Endothelial cell of umbilical vein (primary cell): Measurements from ENCODE around the gene STC2. TPM values are rescaled to one million over a fixed set of nuclear protein-coding genes. Genes with fewer than 3 reads are reported as not detected.

Experiments
- BruUV-seq: library from RNA; stranded (reverse); fragments of 400-500 nt; replicated peaks from 2 replicates; lab custom pipeline; 2021; lab: Mats Ljungman, UMichigan
- CTCF ChIA-PET: fragments of 300-600, 350-600 bp; sonication (Branson Sonifier 250); formaldehyde crosslinking; loops from one replicate; lab custom pipeline; 2021; ENCODE audit warnings: antibody characterized with exemption, inconsistent platforms; lab: Charles Lee
- POLR2A ChIA-PET: fragments of 300-600, 350-600 bp; sonication (Branson Sonifier 250); formaldehyde crosslinking; loops from one replicate; lab custom pipeline; 2021; ENCODE audit warnings: antibody characterized with exemption, inconsistent platforms; lab: Charles Lee
- DNase-seq: peaks from one replicate; pipeline ENCODE4 v3.0.0-alpha.2; 2011; ENCODE audit warnings: low read depth, low spot score
- FAIRE-seq: peaks from 2 replicates; lab custom pipeline; 2011; peaks lifted over from hg19 to GRCh38; lab: Jason Lieb, UNC
- H2AFZ ChIP-seq: 2 replicates; pipeline ENCODE4 v1.6.0; 2012; ENCODE audit warnings: low read depth, low read length, control low read depth, inconsistent platforms
- H3K27ac ChIP-seq: 2 replicates; pipeline ENCODE4 v1.5.1; 2011; ENCODE audit warnings: low read depth, mild to moderate bottlenecking, control low read depth, low read length, moderate library complexity; ENCODE audit not compliant: insufficient read depth
- H3K27me3 ChIP-seq, 2 experiments: 2 replicates each; pipeline versions ENCODE4 v1.6.0 to v1.6.1; 2011; ENCODE audit warnings: low read length in 2 of 2, mixed read lengths in 1 of 2; ENCODE audit not compliant: control insufficient read depth in 2 of 2, insufficient read depth in 2 of 2
- H3K36me3 ChIP-seq, 2 experiments: 2 replicates in 1 of 2; 3 replicates in 1 of 2; pipeline ENCODE4 v1.5.1; 2011; ENCODE audit warnings: low read length in 2 of 2, mild to moderate bottlenecking in 1 of 2, moderate library complexity in 1 of 2; ENCODE audit not compliant: control insufficient read depth in 2 of 2, insufficient read depth in 2 of 2; ENCODE audit errors: extremely low read depth in 1 of 2
- H3K4me1 ChIP-seq: 3 replicates; pipeline ENCODE4 v1.5.1; 2011; ENCODE audit warnings: mild to moderate bottlenecking, low read length; ENCODE audit not compliant: control insufficient read depth, insufficient read depth; ENCODE audit errors: extremely low read depth
- H3K4me2 ChIP-seq: 2 replicates; pipeline ENCODE4 v1.6.1; 2011; ENCODE audit warnings: low read length, control low read depth, mixed read lengths; ENCODE audit not compliant: insufficient read depth
- H3K4me3 ChIP-seq, 3 experiments: fragments of 200-600 bp in 1 of 3; sonication (generic), shearing (Covaris generic) in 1 of 3; replicated peaks in 1 of 3; 2 replicates each; pipeline ENCODE4 v1.5.1; 2011 to 2016; ENCODE audit warnings: control low read depth in 3 of 3, low read length in 3 of 3, mild to moderate bottlenecking in 2 of 3, inconsistent platforms in 1 of 3, low read depth in 1 of 3, moderate library complexity in 1 of 3; ENCODE audit not compliant: insufficient read depth in 1 of 3
- H3K79me2 ChIP-seq: 2 replicates; pipeline ENCODE4 v1.6.0; 2012; ENCODE audit warnings: low read length, inconsistent platforms; ENCODE audit not compliant: control insufficient read depth, insufficient read depth
- H3K9ac ChIP-seq: replicated peaks from 2 replicates; pipeline ENCODE3; 2011; ENCODE audit warnings: low read length, control low read depth; ENCODE audit not compliant: insufficient read depth; ENCODE audit errors: extremely low read depth
- H3K9me1 ChIP-seq: replicated peaks from 3 replicates; pipeline ENCODE4 v1.6.0; 2011; ENCODE audit warnings: mild to moderate bottlenecking, low read length; ENCODE audit not compliant: control insufficient read depth, insufficient read depth; ENCODE audit errors: extremely low read depth
- H3K9me3 ChIP-seq: replicated peaks from 2 replicates; pipeline ENCODE4 v1.5.1; 2012; ENCODE audit warnings: low read length, inconsistent platforms; ENCODE audit not compliant: control insufficient read depth, insufficient read depth
- H4K20me1 ChIP-seq: replicated peaks from 2 replicates; pipeline ENCODE3; 2011; ENCODE audit warnings: mild to moderate bottlenecking, low read length; ENCODE audit not compliant: control insufficient read depth, insufficient read depth; ENCODE audit errors: extremely low read depth
- EZH2 ChIP-seq: IDR thresholded peaks from 2 replicates; pipeline ENCODE4 v1.6.1; 2012; ENCODE audit warnings: borderline replicate concordance, low read depth, mild to moderate bottlenecking, moderate library complexity, low read length, inconsistent platforms; ENCODE audit not compliant: severe bottlenecking
- GATA2 ChIP-seq: IDR thresholded peaks from 2 replicates; pipeline ENCODE4 v1.7.0; 2011; ENCODE audit warnings: low read depth, mild to moderate bottlenecking, moderate library complexity, mixed read lengths, low read length; ENCODE audit not compliant: insufficient read length, insufficient read depth
- JUN ChIP-seq: IDR thresholded peaks from 2 replicates; pipeline ENCODE4 v1.6.1; 2011; ENCODE audit warnings: borderline replicate concordance, low read depth; ENCODE audit not compliant: insufficient read length, insufficient read depth
- MYC ChIP-seq: IDR thresholded peaks from one replicate; pipeline ENCODE4 v1.6.1; 2011; ENCODE audit warnings: mild to moderate bottlenecking, low read depth, low read length
- POLR2A ChIP-seq: IDR thresholded peaks from 2 replicates; pipeline ENCODE4 v1.6.1; 2012; ENCODE audit warnings: low read depth, mild to moderate bottlenecking, control low read depth, low read length
- dilution Hi-C: fragments of 300-500 bp; cut with MboI; formaldehyde crosslinking; loops from one replicate; pipeline ENCODE4 v1.15.0; 2019; ENCODE audit warnings: low sequenced_read_pairs; ENCODE audit not compliant: extremely low pct_ligation_motif_present
- intact Hi-C: fragments of 100-400 bp; cut with micrococcal nuclease; formaldehyde crosslinking; loops from one replicate; pipeline ENCODE4 v1.10.0; 2022
- polyA plus RNA-seq, 4 experiments: library from polyadenylated mRNA; depleted of rRNA in 3 of 4; stranded (reverse) in 3 of 4; unstranded in 1 of 4; fragments of >200 nt; gene quantifications; 2 replicates each; pipeline versions ENCODE4 v1.2.1 to v1.2.3, GENCODE V29; 2011 to 2012; ENCODE audit warnings: missing spikeins in 1 of 4
- total RNA-seq: library from RNA; stranded (reverse); gene quantifications from 2 replicates; pipeline ENCODE4 v1.2.3, GENCODE V29; 2021
- TF ChIP-seq, protein P1 (sequence below): IDR thresholded peaks from 2 replicates; pipeline ENCODE4 v1.6.1; 2011; ENCODE audit not compliant: insufficient read depth, insufficient read length
- TF ChIP-seq, protein P2 (sequence below), 2 donors: IDR thresholded peaks; 1 replicate in 1 of 2; 2 replicates in 1 of 2; pipeline ENCODE4 v1.5.1; 2011; ENCODE audit warnings: low read length in 2 of 2, mild to moderate bottlenecking in 2 of 2, moderate library complexity in 2 of 2, control low read depth in 1 of 2, inconsistent platforms in 1 of 2, low read depth in 1 of 2; ENCODE audit not compliant: insufficient read depth in 1 of 2; ENCODE audit errors: extremely low read depth in 1 of 2

The STC2 gene
- total and polyA plus RNA-seq, 2 donors (not counting 3 experiments of a cell fraction or from before 2014, with no cell fraction given) = 19.0 to 26.9 TPM

DNA sequence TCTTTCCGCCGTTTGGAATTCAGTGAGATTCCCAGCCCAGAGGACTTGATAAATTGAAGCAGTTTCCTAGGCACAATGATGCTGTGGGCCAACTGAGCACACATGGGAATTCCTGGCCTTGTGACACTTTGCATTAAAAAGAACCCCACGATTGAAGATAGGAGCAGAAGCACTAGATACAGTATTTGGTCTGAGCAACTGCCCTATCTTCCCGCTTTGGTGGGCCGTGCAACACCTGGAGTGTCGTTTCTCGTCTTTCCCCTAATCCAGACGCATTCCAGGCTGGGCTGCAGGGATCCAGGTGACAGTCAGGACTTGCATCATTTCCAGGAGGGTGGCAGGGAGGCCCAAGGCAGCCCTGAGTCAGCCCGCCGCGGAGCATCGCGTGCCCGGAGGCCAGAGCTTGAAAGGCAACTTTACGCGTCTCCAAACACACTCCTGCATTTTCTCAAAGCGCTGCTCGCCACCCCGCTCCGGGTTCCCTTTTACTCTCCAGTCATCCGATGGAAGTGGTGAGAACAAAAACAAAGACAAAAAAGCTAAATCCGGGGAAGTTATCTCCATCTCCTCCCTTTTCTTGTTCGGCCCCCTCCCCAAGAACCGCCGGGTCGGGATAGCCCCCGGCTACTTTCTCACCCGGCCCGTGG is 753 bp upstream of the STC2 start:
- H3K4me2 ChIP-seq = peak overlapping the region; percentile 87
- H3K4me3 ChIP-seq = peak overlapping the region; percentile 31 to 45 (median 40)
- peak overlapping the region; percentile 68 for H3K9ac ChIP-seq
- TF ChIP-seq MYC (no peak), EZH2 (no peak), JUN (no peak), POLR2A (no peak), GATA2 (no peak)
- TF ChIP-seq, protein P1, sequence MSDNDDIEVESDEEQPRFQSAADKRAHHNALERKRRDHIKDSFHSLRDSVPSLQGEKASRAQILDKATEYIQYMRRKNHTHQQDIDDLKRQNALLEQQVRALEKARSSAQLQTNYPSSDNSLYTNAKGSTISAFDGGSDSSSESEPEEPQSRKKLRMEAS = no peak
- TF ChIP-seq, protein P2, sequence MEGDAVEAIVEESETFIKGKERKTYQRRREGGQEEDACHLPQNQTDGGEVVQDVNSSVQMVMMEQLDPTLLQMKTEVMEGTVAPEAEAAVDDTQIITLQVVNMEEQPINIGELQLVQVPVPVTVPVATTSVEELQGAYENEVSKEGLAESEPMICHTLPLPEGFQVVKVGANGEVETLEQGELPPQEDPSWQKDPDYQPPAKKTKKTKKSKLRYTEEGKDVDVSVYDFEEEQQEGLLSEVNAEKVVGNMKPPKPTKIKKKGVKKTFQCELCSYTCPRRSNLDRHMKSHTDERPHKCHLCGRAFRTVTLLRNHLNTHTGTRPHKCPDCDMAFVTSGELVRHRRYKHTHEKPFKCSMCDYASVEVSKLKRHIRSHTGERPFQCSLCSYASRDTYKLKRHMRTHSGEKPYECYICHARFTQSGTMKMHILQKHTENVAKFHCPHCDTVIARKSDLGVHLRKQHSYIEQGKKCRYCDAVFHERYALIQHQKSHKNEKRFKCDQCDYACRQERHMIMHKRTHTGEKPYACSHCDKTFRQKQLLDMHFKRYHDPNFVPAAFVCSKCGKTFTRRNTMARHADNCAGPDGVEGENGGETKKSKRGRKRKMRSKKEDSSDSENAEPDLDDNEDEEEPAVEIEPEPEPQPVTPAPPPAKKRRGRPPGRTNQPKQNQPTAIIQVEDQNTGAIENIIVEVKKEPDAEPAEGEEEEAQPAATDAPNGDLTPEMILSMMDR (IDR thresholded peaks at IDR 0.05; ENCODE audit: extremely low read depth in 1 of 2, insufficient read depth in 1 of 2, low read depth in 1 of 2, low read length in 2 of 2) = no peak
- ChIA-PET POLR2A (interaction anchor here (0.9 kb wide), 1 partner anchor 10 kb away, joined by 3 read pairs; no protein-coding TSS in a partner anchor), CTCF (interaction anchor here (0.9 to 11.2 kb wide), 5 partner anchors 13 to 622 kb away, joined by 3 to 428 read pairs (median 4); no protein-coding TSS in a partner anchor)
- no peaks in the 10 kb centered on the region for H4K20me1 ChIP-seq
- H3K27me3 ChIP-seq = no peaks in the 10 kb centered on the region
- peaks cover 40% of the 10 kb centered on the region for H3K79me2 ChIP-seq
- no peaks in the 10 kb centered on the region for H3K9me3 ChIP-seq
- H3K27ac ChIP-seq = peak overlapping the region; percentile 56
- no peaks in the 10 kb centered on the region for H3K9me1 ChIP-seq
- BruUV-seq = TSS peak; percentile 66
- H3K36me3 ChIP-seq = no peaks in the 10 kb centered on the region
- H2AFZ ChIP-seq = peak overlapping the region; percentile 66
- DNase-seq (peak; percentile 58), FAIRE-seq (peak; percentile 83)
- H3K4me1 ChIP-seq = peaks cover 41% of the 10 kb centered on the region
- dilution Hi-C loops (no loop called here), intact Hi-C loops (loop anchor here (1.0 kb wide), 1 partner anchor 35 kb away; no protein-coding TSS in a partner anchor)
